Measurements from ENCODE around the gene ALOX5. TPM values are rescaled to one million over a fixed set of nuclear protein-coding genes. Genes with fewer than 3 reads are reported as not detected.

The ALOX5 gene
- total RNA-seq, 4 donors from 2014 or later = 40.6 to 153 (median 78.0) TPM

DNA sequence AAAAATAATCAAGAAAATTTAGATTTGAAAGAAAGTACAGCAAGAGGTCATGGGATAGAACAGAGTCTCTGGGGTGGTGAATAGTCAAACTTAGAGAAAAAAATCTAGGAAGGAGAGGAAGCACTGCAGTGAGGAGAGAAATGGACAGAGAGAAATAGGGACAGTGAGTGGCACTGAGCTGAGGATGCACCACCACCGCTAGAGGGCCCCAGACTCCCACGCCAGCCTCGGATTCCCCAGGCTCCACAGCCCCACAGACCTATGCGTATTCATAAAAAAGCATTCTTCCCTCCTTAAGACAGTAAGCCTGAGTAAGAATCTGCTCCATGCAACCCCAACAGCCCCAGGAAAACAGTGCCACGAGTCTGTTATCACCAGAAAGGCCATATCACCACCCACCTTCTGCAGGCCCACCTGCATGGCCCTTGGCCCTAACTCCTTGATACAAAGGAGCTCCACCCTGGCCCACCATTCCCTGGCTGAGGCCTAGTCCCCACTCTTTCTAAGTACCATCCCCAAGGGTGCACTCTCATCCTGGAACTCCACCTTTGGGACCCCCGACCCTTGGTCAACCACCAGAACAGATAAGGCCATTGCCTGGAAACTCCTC lies 91.0 kb downstream of the ALOX5 start:
- no peak for DNase-seq (ENCODE audit: low spot score)
- TF ChIP-seq, protein P1, sequence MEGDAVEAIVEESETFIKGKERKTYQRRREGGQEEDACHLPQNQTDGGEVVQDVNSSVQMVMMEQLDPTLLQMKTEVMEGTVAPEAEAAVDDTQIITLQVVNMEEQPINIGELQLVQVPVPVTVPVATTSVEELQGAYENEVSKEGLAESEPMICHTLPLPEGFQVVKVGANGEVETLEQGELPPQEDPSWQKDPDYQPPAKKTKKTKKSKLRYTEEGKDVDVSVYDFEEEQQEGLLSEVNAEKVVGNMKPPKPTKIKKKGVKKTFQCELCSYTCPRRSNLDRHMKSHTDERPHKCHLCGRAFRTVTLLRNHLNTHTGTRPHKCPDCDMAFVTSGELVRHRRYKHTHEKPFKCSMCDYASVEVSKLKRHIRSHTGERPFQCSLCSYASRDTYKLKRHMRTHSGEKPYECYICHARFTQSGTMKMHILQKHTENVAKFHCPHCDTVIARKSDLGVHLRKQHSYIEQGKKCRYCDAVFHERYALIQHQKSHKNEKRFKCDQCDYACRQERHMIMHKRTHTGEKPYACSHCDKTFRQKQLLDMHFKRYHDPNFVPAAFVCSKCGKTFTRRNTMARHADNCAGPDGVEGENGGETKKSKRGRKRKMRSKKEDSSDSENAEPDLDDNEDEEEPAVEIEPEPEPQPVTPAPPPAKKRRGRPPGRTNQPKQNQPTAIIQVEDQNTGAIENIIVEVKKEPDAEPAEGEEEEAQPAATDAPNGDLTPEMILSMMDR (IDR thresholded peaks at IDR 0.05) = peak in 2 of 3 donors; percentile 34 to 64

DNA sequence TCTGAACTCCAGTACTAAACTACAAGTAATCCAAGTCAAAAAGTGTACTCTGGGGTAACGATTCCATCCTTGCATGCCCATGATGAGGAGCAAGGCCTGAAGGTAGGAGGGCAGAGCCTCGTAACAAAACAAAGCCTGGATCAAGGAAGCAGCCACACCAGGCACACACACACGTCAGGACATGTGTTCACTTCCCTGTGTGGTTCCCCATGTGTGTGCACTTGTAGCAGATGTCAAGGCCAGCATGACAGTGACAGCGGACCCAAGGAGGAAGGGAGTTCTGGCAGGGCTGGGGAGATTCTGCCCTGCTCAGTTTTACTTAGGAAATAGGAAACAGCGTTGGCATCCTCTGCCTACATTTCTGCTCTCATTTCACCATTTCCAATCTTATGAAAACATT lies 92.8 kb downstream of the ALOX5 start:
- ATAC-seq (ENCODE audit: low FRiP score) = no peak
- DNase-seq (ENCODE audit: low spot score) = no peak
- TF ChIP-seq, protein P1 (IDR thresholded peaks at IDR 0.05) = no peak

More for the DNA sequence above, 91.0 kb downstream of the ALOX5 start:
- peak; percentile 75 for ATAC-seq (ENCODE audit: low FRiP score)

DNA sequence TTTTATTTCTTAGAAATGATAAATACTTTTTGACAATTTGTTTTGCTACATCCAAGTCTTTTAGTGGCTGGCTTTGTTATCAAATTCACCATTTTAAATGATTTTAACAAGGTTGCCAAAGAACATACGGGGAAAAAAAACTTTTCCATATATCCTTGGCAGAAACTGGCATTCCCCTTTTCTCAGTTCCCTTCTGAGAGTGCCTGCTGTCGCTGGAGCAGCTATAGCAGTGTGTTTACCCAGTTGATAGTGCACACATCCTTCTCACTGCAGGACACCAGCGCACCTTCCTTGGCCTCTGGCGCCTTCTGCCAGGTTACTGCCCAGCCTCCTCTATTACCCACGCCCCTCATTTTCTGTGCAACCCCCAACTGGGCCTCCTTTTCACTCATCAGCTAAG lies 94.1 kb downstream of the ALOX5 start:
- no peak for DNase-seq (ENCODE audit: low spot score)
- no peak for ATAC-seq (ENCODE audit: low FRiP score)
- TF ChIP-seq, protein P1 (IDR thresholded peaks at IDR 0.05) = no peak

DNA sequence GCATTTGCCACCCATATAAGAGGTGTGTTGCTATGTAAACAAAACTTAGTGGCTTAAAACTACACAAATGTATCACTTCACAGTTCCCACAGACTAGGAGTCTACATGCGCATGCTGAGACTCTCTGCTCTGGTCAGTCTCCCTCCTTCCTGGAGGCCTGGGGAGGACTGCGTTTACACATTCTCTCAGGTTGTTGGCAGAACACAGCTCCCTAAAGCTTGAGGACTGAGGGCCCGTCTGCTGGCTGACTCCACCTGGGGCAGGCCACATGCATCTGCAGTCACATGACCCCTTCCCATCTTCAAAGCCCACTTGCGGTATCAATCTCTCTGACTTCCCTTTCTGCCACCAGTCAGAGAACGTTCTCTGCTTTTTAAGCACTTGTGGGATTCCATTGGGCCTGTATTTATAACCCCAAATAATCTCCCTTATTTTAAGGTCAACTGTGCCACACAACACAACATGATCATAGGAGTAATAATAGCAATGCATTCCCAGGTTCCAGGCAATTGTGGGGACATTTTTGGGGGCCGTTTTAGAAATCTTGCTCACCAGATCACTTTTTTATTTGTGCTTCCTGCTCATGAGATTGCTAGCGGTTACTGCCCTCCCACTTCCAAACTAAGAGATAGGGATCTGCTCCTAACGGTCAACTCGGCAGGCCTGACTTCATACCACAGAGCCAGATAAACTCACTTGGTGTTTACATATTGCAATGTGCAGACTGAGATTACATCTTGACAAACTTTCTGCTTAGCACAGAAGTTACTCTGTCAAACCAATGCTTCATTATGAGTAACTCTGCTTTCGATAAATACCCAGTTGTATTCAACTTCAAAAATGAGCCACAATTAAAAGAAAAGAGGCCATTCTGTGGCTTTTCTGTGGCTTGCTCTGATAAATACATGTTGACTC lies 96.3 kb downstream of the ALOX5 start:
- no peak for ATAC-seq (ENCODE audit: low FRiP score)
- DNase-seq (ENCODE audit: low spot score) = no peak
- TF ChIP-seq, protein P1 (IDR thresholded peaks at IDR 0.05) = no peak

DNA sequence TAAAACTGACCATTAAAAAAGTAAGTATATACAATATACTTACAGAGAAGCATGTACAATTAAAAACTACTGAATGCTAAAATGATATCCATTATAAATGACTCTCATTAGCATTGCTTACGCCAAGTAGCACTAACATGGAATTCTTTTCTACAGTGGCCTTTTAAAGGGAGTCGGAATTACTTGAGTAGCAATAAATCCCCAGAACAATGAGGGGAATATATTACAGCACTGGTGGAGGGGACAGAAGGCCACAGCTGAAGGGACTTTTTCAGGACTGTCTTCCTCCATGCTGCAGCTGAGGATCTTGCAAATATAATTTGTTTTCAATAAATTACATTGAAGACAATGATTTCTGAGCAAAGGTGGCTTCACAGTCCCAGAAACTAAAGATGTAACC lies 97.0 kb downstream of the ALOX5 start:
- TF ChIP-seq, protein P1 (IDR thresholded peaks at IDR 0.05) = no peak
- no peak for ATAC-seq (ENCODE audit: low FRiP score)
- no peak for DNase-seq (ENCODE audit: low spot score)

DNA sequence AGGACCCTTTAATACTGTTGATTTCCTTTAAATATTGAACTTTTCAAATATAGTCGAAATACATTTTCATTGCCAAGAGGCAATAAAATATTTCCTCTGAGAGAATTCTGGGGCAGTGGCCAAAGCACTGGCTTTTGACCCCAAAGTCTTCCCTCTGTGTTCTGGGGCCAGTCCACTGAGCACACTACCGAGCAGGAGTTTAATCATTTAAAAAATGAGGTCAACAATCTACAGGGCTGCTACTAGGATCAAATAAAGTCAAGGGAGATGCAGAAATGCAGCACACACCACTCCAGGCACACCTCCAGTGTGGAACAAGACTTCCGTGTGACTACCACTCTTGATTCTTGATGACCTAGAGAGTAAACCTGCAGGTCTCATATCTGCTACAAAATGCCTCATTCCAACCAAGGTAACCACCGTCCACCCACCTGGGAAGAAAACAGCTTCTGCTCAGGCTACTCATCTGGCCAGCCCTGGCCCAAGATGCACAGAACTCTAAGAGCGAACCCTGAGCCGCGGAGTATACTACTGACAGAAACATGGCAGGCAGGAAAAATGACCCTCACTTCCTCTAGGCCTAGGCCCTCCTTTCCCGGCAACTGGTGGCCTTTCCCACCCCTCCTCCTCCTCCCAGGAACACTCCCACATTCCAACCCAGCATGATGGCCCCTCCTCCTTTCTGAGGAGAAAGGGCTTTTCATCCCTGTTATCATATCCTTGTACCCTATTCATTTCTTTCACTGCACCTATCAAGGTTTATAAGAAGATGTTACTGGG lies 97.7 kb downstream of the ALOX5 start:
- TF ChIP-seq, protein P1 (IDR thresholded peaks at IDR 0.05) = no peak
- DNase-seq (ENCODE audit: low spot score) (no peak), ATAC-seq (ENCODE audit: low FRiP score) (no peak)
